NCI-H524 (cell line): ENCODE results near the gene SYNGR4.

Source experiments
- DNase-seq, 2 experiments: peaks; one replicate each; lab custom pipeline; 2025; lab: John Stamatoyannopoulos, UW

SYNGR4 gene

DNA sequence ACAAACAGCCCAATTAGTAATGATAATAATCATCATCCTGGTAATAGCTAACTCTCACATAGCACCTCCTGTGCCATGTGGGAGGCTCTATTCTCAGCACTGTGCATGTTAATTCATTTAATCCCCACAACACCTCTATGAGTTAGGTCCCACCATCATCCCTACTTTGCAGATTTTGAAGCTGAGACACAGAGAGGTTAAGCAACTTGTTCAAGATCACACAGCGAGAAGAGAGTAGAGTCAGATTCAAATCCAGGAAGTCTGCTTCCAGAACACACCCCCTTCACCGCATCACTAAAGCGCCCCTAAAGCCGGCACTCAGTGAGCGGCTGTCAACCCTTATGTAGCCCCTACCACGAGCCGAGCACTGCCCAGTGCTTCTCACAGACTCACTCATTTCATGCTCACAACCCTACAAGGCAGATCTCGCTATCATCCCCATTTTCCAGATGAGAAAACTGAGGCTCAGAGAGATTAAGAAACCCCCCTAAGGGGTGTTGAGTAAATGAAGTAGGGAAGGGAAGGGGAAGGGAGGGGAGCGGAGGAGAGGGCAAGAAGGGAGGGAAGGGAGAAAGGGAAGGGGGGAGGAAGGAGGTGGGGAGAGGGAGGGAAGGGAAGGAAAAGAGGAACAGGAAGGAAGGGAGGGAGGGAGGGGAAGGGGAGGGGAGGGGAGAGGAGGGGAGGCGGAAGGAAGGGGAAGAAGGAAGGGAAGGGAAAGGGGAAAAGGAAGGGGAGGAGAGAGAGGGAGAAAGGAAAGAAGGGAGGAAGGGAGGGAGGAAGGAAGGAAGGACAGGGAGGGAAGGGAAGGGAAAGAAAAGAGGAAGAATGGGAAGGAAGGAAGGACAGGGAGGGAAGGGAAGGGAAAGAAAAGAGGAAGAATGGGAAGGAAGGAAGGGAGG lies 22.4 kb upstream of the SYNGR4 start:
- DNase-seq: no peak

GRCh38 chr19:48342414-48342738 lies 21.8 kb upstream of the SYNGR4 start:
- peak in 1 of 2 experiments; percentile 33 for DNase-seq

- DNase-seq: no peak
Observed at GRCh38 chr19:48342841-48343540, 21.2 kb upstream of the SYNGR4 start.

DNA sequence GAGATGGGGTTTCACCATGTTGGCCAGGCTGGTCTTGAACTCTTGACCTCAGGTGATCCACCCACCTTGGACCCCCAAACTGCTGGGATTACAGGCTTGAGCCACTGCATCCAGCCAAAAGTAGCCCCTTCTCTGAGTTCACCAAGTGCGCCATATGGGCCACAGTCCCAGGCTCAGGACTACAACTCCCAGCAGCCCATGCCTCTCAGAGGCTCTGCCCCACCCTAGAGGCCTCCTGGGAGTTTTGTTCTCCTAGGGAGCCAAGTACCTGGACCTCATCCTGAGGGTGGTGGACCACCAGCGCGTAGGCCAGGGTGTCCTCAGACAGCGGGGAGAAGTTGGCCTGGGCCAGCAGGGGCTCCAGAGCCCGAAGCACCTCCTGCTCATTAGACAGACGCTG lies 19.3 kb upstream of the SYNGR4 start:
- DNase-seq: peak; percentile 81 to 91

DNA sequence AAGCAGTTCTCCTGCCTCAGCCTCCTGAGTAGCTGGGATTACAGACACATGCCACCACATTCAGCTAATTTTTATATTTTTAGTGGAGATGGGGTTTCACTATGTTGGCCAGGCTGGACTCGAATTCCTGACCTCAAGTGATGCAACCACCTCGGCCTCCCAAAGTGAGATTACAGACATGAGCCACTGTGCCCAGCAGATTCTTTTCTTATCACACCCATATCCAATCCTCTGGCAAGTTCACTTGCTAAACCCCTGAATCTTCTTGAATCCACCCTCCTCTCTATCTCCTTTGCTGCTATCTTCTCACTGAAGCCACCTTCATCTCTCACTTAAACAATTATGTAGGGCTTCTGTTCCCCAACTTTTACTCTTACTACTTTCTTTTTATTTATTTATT lies 18.0 kb upstream of the SYNGR4 start:
- no peak for DNase-seq

- DNase-seq: no peak
Observed at GRCh38 chr19:48348045-48348444, 16.1 kb upstream of the SYNGR4 start.

DNA sequence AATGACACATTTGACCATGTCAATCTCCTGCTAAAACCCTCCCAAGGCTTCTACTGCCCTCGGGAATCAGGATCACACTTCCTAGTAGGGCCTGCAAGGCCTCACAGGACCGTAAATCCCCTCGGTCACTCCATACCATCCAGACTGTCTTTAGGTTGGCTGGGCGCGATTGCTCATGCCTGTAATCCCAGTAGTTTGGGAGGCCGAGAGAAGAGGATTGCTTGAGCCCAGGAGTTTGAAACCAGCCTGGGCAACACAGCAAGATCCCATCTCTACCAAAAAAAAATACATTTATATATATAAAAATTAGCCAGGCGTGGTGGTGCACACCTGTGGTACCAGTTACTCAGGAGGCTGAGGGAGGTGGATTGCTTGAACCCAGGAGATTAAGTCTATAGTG lies 15.4 kb upstream of the SYNGR4 start:
- DNase-seq: no peak

DNA sequence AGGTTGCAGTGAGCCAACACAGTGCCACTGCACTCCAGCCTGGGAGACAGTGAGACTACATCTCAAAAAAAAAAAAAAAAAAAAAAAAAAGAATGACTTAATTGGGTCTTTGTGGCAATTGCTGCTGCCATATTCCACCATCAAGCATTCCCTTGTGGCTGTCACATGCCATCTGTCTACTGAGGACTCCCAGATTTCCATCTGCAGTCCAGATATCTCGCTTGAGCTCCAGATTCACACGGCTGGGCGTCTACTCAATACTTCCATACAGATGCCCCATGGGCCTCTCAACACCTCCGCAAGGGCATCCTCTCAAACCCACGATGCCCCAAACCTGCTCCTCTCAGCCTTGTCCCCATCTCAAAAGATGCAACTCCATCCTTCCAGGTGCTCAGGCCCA lies 13.3 kb upstream of the SYNGR4 start:
- DNase-seq: peak; percentile 78 to 86

DNA sequence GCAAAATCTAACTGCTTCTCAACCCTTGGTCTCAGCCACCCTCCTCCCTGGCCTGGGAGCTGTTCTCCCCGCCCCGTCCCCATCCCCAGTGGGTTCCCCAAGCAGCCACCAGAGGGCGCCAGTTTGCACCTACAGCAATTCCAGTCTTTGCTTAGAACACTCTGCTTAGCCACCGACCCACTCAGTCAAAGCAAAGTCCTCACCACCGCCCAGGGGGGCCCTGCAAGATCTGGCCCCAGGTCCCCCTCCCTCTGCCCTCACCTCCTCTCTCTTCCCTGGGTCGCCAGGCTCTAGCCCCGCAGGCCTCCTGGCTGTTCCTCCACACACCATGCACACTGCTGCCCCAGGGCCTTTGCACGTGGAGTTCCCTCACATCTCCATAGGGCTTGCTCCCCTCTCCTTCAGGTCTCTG lies 12.8 kb upstream of the SYNGR4 start:
- DNase-seq: peak; percentile 78 to 83

DNA sequence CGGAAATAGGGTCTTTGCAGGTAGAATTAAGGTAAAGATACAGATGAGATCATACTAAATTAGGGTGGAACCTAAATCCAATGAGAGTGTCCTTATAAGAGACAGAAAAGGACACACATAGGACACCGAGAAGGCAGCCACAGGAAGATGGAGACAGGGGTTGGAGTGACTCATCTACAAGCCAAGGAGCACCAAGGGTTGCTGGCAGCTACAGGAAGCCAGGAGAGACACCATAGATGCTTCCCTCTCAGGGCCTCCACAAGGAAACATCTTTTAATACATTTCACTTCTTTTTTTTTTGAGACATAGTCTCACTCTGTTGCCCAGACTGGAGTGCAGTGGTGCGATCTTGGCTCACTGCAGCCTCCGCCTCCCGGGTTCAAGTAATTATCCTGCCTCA lies 10.5 kb upstream of the SYNGR4 start:
- no peak for DNase-seq

DNA sequence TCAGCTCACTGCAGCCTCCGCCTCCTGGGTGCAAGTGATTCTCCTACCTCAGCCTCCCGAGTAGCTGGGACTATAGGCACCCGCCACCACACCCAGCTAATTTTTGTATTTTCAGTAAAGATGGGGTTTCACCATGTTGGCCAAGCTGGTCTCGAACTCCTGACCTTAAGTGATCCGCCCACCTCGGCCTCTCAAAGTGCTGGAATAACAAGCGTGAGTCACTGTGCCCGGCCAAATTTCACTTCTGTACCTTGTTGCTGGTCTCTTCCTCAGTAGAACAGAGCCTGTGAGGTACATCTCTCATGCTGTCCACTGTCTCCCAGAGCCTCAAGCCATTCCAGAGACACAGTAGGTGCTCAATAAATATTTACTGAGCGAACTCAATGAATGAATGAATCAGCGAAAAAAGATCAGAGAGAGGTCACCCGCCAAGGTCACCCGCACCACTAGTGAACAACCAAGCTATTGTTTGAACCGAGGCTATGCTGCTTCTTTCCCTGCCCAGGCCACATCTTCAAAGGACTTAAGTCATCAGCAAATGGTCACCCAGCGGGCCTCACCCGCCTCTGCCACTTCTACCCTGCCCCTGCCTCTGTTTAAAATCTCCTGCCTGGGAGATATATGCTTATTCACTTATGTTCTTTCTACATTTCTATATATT lies 9.7 kb upstream of the SYNGR4 start:
- no peak for DNase-seq

DNA sequence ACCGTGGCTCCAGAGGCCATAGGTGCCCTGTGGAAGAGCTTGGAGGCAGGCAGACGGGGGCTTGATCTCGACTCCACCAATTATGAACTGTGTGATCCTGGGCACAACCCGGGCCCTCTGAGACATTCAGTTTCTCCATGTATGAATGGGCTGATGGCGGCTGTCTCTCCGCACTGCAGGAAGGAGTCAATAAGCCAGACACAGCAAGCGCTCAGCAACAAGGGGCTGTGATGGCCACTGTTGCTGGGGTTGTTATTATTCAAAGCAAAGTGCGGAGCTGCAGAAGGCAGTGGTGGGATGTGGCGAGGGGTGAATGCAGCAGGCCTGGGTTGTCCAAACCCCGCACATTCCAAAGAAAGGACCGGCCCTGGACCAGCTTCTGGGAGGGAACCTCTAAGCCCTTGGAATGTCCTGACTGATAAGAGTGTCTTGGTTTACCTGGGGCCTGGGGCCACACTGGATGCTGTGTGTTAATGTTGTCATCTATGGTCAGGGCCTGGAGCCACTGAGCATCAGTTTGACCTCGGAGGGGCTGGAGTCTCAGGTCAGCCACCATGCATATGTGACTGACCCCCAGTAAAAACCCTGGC lies 8.7 kb upstream of the SYNGR4 start:
- DNase-seq: no peak

- no peak for DNase-seq
Observed at GRCh38 chr19:48359123-48359522, 5.0 kb upstream of the SYNGR4 start.

DNA sequence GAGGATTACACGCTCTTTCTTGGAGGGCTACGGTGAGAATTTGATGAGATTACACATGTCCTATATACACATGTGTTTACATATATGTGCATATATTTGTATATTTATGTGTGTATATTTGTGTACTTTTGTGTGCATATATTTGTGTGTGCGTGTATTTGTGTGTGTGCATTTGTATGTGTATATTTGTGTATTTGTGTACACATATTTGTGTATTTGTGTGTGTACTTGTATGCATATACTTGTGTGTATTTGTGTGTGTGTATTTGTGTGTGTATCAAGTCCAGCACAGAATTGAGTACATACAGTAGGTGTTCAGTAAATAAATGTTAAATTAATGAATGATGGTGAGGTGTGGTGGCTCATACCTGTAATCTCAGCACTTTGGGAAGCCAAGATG lies 2.3 kb upstream of the SYNGR4 start:
- no peak for DNase-seq

- DNase-seq: peak; percentile 94 to 98
Observed at GRCh38 chr19:48362716-48363499, 1.3 kb upstream of the SYNGR4 start.

GRCh38 chr19:48363500-48363809 lies 712 bp upstream of the SYNGR4 start:
- no peak for DNase-seq

DNA sequence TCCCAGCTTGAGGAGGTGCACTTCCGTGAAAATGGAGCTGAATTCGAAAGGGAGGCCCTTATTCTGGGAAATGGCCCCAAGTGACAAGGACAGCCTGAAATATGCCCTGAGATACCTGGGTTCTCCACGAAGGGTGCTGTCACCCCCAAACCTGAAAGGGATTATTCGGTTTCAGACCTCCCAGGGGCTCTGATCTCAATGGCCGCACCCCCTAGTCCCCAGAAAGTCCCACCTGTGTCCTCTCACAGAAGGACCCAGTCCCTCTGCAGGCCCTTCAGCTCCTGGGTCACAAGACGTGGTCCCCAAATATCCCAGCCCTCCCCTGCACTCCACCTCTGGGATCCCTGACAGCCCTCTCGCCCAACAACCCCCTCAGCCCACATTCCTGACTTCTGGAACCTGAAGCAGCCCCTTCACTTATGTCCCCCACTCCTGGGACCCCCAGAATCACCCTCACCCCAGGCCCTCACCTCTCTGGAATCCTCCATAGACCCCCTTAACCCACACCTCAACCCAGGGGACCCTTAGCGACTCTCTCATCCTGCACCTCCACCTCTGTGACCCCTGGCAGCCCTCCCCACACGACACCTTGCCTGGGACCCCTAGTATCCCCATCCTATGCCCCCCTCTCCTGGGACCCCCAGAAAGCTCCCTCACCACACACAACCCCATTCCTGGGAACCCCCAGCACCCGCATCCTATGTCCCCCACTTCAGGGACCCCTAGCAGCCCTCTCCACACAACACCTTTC lies 606 bp downstream of the SYNGR4 start:
- DNase-seq: no peak

DNA sequence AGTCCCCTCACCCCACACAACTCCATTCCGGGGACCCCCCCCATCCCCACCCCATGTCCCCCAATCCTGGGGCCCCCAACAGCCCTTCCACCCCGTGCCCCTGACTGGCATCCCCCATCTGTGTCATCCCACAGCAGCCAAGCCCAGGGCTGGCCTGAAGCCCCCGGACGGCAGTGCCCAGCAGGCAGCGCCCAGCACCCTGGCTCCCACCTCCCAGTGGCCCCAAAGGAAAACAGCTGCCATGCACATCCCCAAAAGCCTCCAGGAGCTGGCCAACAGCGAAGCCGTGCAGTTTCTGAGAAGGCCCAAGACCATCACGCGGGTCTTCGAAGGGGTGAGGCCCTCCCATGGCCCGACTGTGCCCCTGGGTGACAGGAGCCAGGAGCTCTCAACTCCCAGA lies 1.4 kb downstream of the SYNGR4 start:
- no peak for DNase-seq

- peak in 1 of 2 experiments; percentile 57 for DNase-seq
Observed at GRCh38 chr19:48367855-48368254, 3.7 kb downstream of the SYNGR4 start.

GRCh38 chr19:48368936-48369335 lies 4.8 kb downstream of the SYNGR4 start:
- DNase-seq: peak; percentile 99

- DNase-seq: peak; percentile 42 to 59
Observed at GRCh38 chr19:48370955-48371354, 6.8 kb downstream of the SYNGR4 start.
